WTC11 (cell line): Measurements from ENCODE around the gene STON1. TPM values are rescaled to one million over a fixed set of nuclear protein-coding genes. Genes with fewer than 3 reads are reported as not detected.
A peak's percentile ranks its signal among the peaks of the same experiment; 100 is the strongest.

Experiments
- ATAC-seq: fragments of 200-7000 bp; cut with Tn5 transposase; 2 replicates; pipeline ENCODE4 v1.10.0; 2021; ENCODE audit warnings: mild to moderate bottlenecking, moderate library complexity
- CTCF ChIA-PET: fragments of 300-600 bp; sonication (Branson Sonifier 250); formaldehyde crosslinking; loops from one replicate; lab custom pipeline; 2021; ENCODE audit warnings: antibody characterized with exemption; lab: Charles Lee
- POLR2A ChIA-PET: fragments of 350-600 bp; sonication (Branson Sonifier 250); formaldehyde crosslinking; loops from one replicate; lab custom pipeline; 2021; ENCODE audit warnings: antibody characterized with exemption; lab: Charles Lee
- DNase-seq: peaks from one replicate; pipeline ENCODE4 v3.0.0; 2021; ENCODE audit warnings: low spot score
- H3K27ac Mint-ChIP-seq: 2 replicates; pipeline ENCODE4 v1.8.0; 2021; ENCODE audit warnings: mixed read lengths
- H3K27me3 Mint-ChIP-seq: 2 replicates; pipeline ENCODE4 v1.8.0; 2021; ENCODE audit warnings: low read depth, mild to moderate bottlenecking, moderate library complexity, mixed read lengths
- H3K36me3 Mint-ChIP-seq: 2 replicates; pipeline ENCODE4 v1.8.0; 2021; ENCODE audit warnings: mixed read lengths
- H3K4me1 Mint-ChIP-seq: 2 replicates; pipeline ENCODE4 v1.8.0; 2022; ENCODE audit warnings: mixed read lengths
- H3K4me3 Mint-ChIP-seq: 2 replicates; pipeline ENCODE4 v1.8.0; 2021; ENCODE audit warnings: mild to moderate bottlenecking, moderate library complexity, mixed read lengths
- H3K9me3 Mint-ChIP-seq: 2 replicates; pipeline ENCODE4 v1.8.0; 2021; ENCODE audit warnings: mixed read lengths
- ATF6 ChIP-seq: sonication (generic); formaldehyde crosslinking; IDR thresholded peaks from 2 replicates; pipeline ENCODE4 v1.8.1; 2023; ENCODE audit warnings: mild to moderate bottlenecking, missing genetic modification reagents
- CREM ChIP-seq: sonication (generic); formaldehyde crosslinking; IDR thresholded peaks from 2 replicates; pipeline ENCODE4 v1.8.1; 2022; ENCODE audit warnings: mild to moderate bottlenecking, missing genetic modification reagents, moderate library complexity
- E2F5 ChIP-seq: sonication (generic); formaldehyde crosslinking; IDR thresholded peaks from 2 replicates; pipeline ENCODE4 v1.8.1; 2022; ENCODE audit warnings: mild to moderate bottlenecking, moderate library complexity, missing genetic modification reagents
- ERG ChIP-seq: fragments of 250-450 bp; sonication (Bioruptor Pico); IDR thresholded peaks from 2 replicates; pipeline ENCODE4 v1.8.0; 2021; ENCODE audit warnings: mild to moderate bottlenecking
- ESRRA ChIP-seq: sonication (generic); formaldehyde crosslinking; IDR thresholded peaks from 2 replicates; pipeline ENCODE4 v1.8.1; 2022; ENCODE audit warnings: mild to moderate bottlenecking, missing genetic modification reagents, borderline replicate concordance
- FOXJ3 ChIP-seq: sonication (generic); formaldehyde crosslinking; IDR thresholded peaks from 2 replicates; pipeline ENCODE4 v1.9.0; 2021; ENCODE audit warnings: missing genetic modification reagents, mild to moderate bottlenecking, borderline replicate concordance
- HMGXB4 ChIP-seq: sonication (generic); formaldehyde crosslinking; IDR thresholded peaks from 2 replicates; pipeline ENCODE4 v1.8.1; 2023; ENCODE audit warnings: mild to moderate bottlenecking, moderate library complexity, missing genetic modification reagents
- NFE2L1 ChIP-seq: sonication (generic); formaldehyde crosslinking; IDR thresholded peaks from 2 replicates; pipeline ENCODE4 v1.8.1; 2023; ENCODE audit warnings: missing genetic modification reagents
- NR2C2 ChIP-seq: sonication (generic); formaldehyde crosslinking; IDR thresholded peaks from 2 replicates; pipeline ENCODE4 v1.8.0; 2022; ENCODE audit warnings: mild to moderate bottlenecking, missing genetic modification reagents
- OVOL2 ChIP-seq: fragments of 250-450 bp; sonication (Bioruptor Pico); IDR thresholded peaks from 2 replicates; pipeline ENCODE4 v1.9.0; 2021; ENCODE audit warnings: mild to moderate bottlenecking, borderline replicate concordance
- SMAD4 ChIP-seq: sonication (generic); formaldehyde crosslinking; IDR thresholded peaks from 2 replicates; pipeline ENCODE4 v1.8.0; 2022; ENCODE audit warnings: mild to moderate bottlenecking, missing genetic modification reagents
- TEAD1 ChIP-seq: sonication (generic); formaldehyde crosslinking; IDR thresholded peaks from 2 replicates; pipeline ENCODE4 v1.8.0; 2022; ENCODE audit warnings: mild to moderate bottlenecking, missing genetic modification reagents
- TEAD4 ChIP-seq: sonication (generic); formaldehyde crosslinking; IDR thresholded peaks from 2 replicates; pipeline ENCODE4 v1.8.0; 2022; ENCODE audit warnings: mild to moderate bottlenecking, missing genetic modification reagents
- TP53 ChIP-seq: sonication (generic); formaldehyde crosslinking; IDR thresholded peaks from 2 replicates; pipeline ENCODE4 v1.8.1; 2023; ENCODE audit warnings: mild to moderate bottlenecking, missing genetic modification reagents
- USF1 ChIP-seq: sonication (generic); formaldehyde crosslinking; IDR thresholded peaks from 2 replicates; pipeline ENCODE4 v1.8.0; 2022; ENCODE audit warnings: mild to moderate bottlenecking, missing genetic modification reagents
- ZNF219 ChIP-seq: sonication (generic); formaldehyde crosslinking; IDR thresholded peaks from 2 replicates; pipeline ENCODE4 v1.8.0; 2023; ENCODE audit warnings: missing genetic modification reagents, mild to moderate bottlenecking, borderline replicate concordance
- ZNF232 ChIP-seq: sonication (generic); formaldehyde crosslinking; IDR thresholded peaks from 2 replicates; pipeline ENCODE4 v1.8.0; 2022; ENCODE audit warnings: mild to moderate bottlenecking, missing genetic modification reagents
- ZNF281 ChIP-seq: sonication (generic); formaldehyde crosslinking; IDR thresholded peaks from 2 replicates; pipeline ENCODE4 v1.8.0; 2023; ENCODE audit warnings: mild to moderate bottlenecking, missing genetic modification reagents
- total RNA-seq: library from RNA; stranded (reverse); gene quantifications from 3 replicates; pipeline ENCODE4 v1.2.3, GENCODE V29; 2021

The STON1 gene
- total RNA-seq, 1 experiment from 2014 or later = 11.0 TPM

GRCh38 chr2:48540237-48540935, 10.4 kb downstream of the STON1 start:
- Mint-ChIP-seq H3K36me3 (peaks cover 2% of the 10 kb centered on the region; the same call in 1 of the 2 replicates), H3K27me3 (no peaks in the 10 kb centered on the region), H3K27ac (no peak overlapping the region), H3K4me3 (no peak overlapping the region), H3K4me1 (peaks cover 11% of the 10 kb centered on the region), H3K9me3 (no peaks in the 10 kb centered on the region)
- TF ChIP-seq E2F5 (CRISPR knock-in tag) = no peak
- no peak for TF ChIP-seq OVOL2 (CRISPR knock-in tag)
- no peak for TF ChIP-seq FOXJ3 (CRISPR knock-in tag)
- no peak for TF ChIP-seq NFE2L1
- TF ChIP-seq NR2C2 = no peak
- TF ChIP-seq ZNF281 (CRISPR knock-in tag) = no peak
- no peak for TF ChIP-seq ATF6 (CRISPR knock-in tag)
- TF ChIP-seq TP53 (CRISPR knock-in tag) = no peak
- no peak for TF ChIP-seq ZNF232 (CRISPR knock-in tag)
- TF ChIP-seq TEAD4 (CRISPR knock-in tag) = no peak
- TF ChIP-seq SMAD4 (CRISPR knock-in tag) = no peak
- no peak for TF ChIP-seq ERG (CRISPR knock-in tag)
- no peak for TF ChIP-seq USF1 (CRISPR knock-in tag)
- no peak for TF ChIP-seq TEAD1 (CRISPR knock-in tag)
- no peak for TF ChIP-seq ZNF219
- TF ChIP-seq ESRRA (CRISPR knock-in tag) = no peak
- no peak for TF ChIP-seq HMGXB4
- TF ChIP-seq CREM (CRISPR knock-in tag) = no peak
- ATAC-seq (peak; percentile 68), DNase-seq (no peak)
- ChIA-PET CTCF (interaction anchor here (0.8 to 2.1 kb wide), 10 partner anchors 9 to 434 kb away, joined by 3 to 15 read pairs (median 4); partner anchors contain the start of gene STON1), POLR2A (no interaction called here)
